CD14-positive monocyte (primary cell): ENCODE data around the gene UROC1. TPM values are rescaled to one million over a fixed set of nuclear protein-coding genes. Genes with fewer than 3 reads are reported as not detected.

Experiments
- DNase-seq, 3 donors: peaks; one replicate each; pipeline ENCODE4 v3.0.0-alpha.2; 2011 to 2022
- H2AFZ ChIP-seq: 2 replicates; pipeline ENCODE4 v1.6.0; 2012; ENCODE audit warnings: mild to moderate bottlenecking, low read depth, low read length, inconsistent platforms; ENCODE audit not compliant: insufficient read depth, poor library complexity, severe bottlenecking
- H3K27ac ChIP-seq, 2 donors: 1 replicate in 1 of 2; 2 replicates in 1 of 2; pipeline ENCODE4 v1.5.1; 2012 to 2013; ENCODE audit warnings: low read length in 2 of 2, control low read depth in 1 of 2, inconsistent platforms in 1 of 2, low read depth in 1 of 2, mild to moderate bottlenecking in 1 of 2
- H3K27me3 ChIP-seq, 2 donors: one replicate each; pipeline versions ENCODE4 v1.6.0 to v1.6.1; 2011 to 2013; ENCODE audit warnings: low read length in 2 of 2; ENCODE audit not compliant: control insufficient read depth in 2 of 2, insufficient read depth in 2 of 2
- H3K36me3 ChIP-seq, 2 donors: replicated peaks in 1 of 2; 1 replicate in 1 of 2; 2 replicates in 1 of 2; pipeline versions ENCODE4 v1.5.1 to v1.6.1; 2012 to 2013; ENCODE audit warnings: low read length in 2 of 2, control low read depth in 1 of 2, inconsistent platforms in 1 of 2, mild to moderate bottlenecking in 1 of 2; ENCODE audit not compliant: insufficient read depth in 2 of 2, control insufficient read depth in 1 of 2
- H3K4me1 ChIP-seq, 2 donors: 1 replicate in 1 of 2; 2 replicates in 1 of 2; pipeline versions ENCODE4 v1.5.1 to v1.6.1; 2012 to 2013; ENCODE audit warnings: low read length in 2 of 2, control low read depth in 1 of 2, inconsistent platforms in 1 of 2, mild to moderate bottlenecking in 1 of 2, moderate library complexity in 1 of 2; ENCODE audit not compliant: insufficient read depth in 2 of 2, control insufficient read depth in 1 of 2
- H3K4me2 ChIP-seq: replicated peaks from 2 replicates; pipeline ENCODE3; 2012; ENCODE audit warnings: low read length, moderate library complexity, mild to moderate bottlenecking; ENCODE audit not compliant: poor library complexity, severe bottlenecking; ENCODE audit errors: extremely low read depth
- H3K4me3 ChIP-seq, 3 experiments: fragments of 200-600 bp in 1 of 3; sonication (generic) in 1 of 3; replicated peaks in 1 of 3; 1 replicate in 2 of 3; 2 replicates in 1 of 3; pipeline ENCODE4 v1.5.1; 2011 to 2013; ENCODE audit warnings: low read length in 3 of 3, mild to moderate bottlenecking in 3 of 3, control low read depth in 2 of 3, low read depth in 2 of 3, inconsistent platforms in 1 of 3, moderate library complexity in 1 of 3
- H3K79me2 ChIP-seq: 2 replicates; pipeline ENCODE4 v1.6.0; 2012; ENCODE audit warnings: mild to moderate bottlenecking, control low read depth, inconsistent platforms, low read length, moderate library complexity; ENCODE audit not compliant: insufficient read depth
- H3K9ac ChIP-seq: 2 replicates; pipeline ENCODE4 v1.6.0; 2017; ENCODE audit warnings: low read length, mild to moderate bottlenecking; ENCODE audit not compliant: insufficient read depth, poor library complexity, severe bottlenecking
- H3K9me3 ChIP-seq, 2 donors: replicated peaks in 1 of 2; 1 replicate in 1 of 2; 2 replicates in 1 of 2; pipeline versions ENCODE4 v1.5.1 to v1.6.1; 2012 to 2013; ENCODE audit warnings: low read length in 2 of 2, control low read depth in 1 of 2; ENCODE audit not compliant: control insufficient read depth in 1 of 2, insufficient read depth in 1 of 2
- H4K20me1 ChIP-seq: 2 replicates; pipeline ENCODE4 v1.6.0; 2012; ENCODE audit warnings: mild to moderate bottlenecking, low read length, control low read depth, moderate library complexity; ENCODE audit not compliant: insufficient read depth
- H3K27ac Mint-ChIP-seq, 7 donors: one replicate each; pipeline ENCODE4 v1.8.0; 2020; ENCODE audit warnings: mild to moderate bottlenecking in 7 of 7, mixed read lengths in 7 of 7, moderate library complexity in 6 of 7, inconsistent platforms in 2 of 7
- H3K27me3 Mint-ChIP-seq, 3 donors: one replicate each; pipeline ENCODE4 v1.8.0; 2021 to 2022; ENCODE audit warnings: low read depth in 3 of 3, mild to moderate bottlenecking in 3 of 3, mixed read lengths in 3 of 3, moderate library complexity in 3 of 3, inconsistent platforms in 1 of 3
- H3K36me3 Mint-ChIP-seq, 2 donors: one replicate each; pipeline ENCODE4 v1.8.0; 2020; ENCODE audit warnings: mixed read lengths in 2 of 2, inconsistent platforms in 1 of 2, mild to moderate bottlenecking in 1 of 2
- H3K4me1 Mint-ChIP-seq: one replicate; pipeline ENCODE4 v1.8.0; 2020; ENCODE audit warnings: mild to moderate bottlenecking, mixed read lengths
- H3K4me3 Mint-ChIP-seq, 2 donors: one replicate each; pipeline ENCODE4 v1.8.0; 2020; ENCODE audit warnings: mild to moderate bottlenecking in 2 of 2, mixed read lengths in 2 of 2, moderate library complexity in 1 of 2
- H3K9me3 Mint-ChIP-seq, 7 donors: one replicate each; pipeline ENCODE4 v1.8.0; 2020 to 2022; ENCODE audit warnings: mixed read lengths in 7 of 7, mild to moderate bottlenecking in 6 of 7, moderate library complexity in 6 of 7, inconsistent platforms in 2 of 7
- WGBS: methylation state at CpG from one replicate; pipeline ENCODE4 v1.1.5; 2013; ENCODE audit warnings: missing lambda C conversion rate; ENCODE audit not compliant: insufficient coverage; 5-methylcytosine and 5-hydroxymethylcytosine counted together
- intact Hi-C, 2 donors: fragments of 100-400 bp; cut with micrococcal nuclease; formaldehyde crosslinking; loops; one replicate each; pipeline versions ENCODE4 v1.15.0 to v1.15.1; 2023
- polyA plus RNA-seq, 3 donors: library from polyadenylated mRNA; depleted of rRNA in 1 of 3; unstranded in 2 of 3; stranded (reverse) in 1 of 3; fragments of 300-500 nt in 2 of 3; fragments of >200 nt in 1 of 3; fragmentation: Illumina TruSeq in 2 of 3; gene quantifications; 1 replicate in 2 of 3; 2 replicates in 1 of 3; pipeline ENCODE4 v1.2.3, GENCODE V29; 2012 to 2021
- TF ChIP-seq, protein P1 (sequence below): fragments of 200-600 bp; IDR thresholded peaks from one replicate; pipeline ENCODE4 v1.8.0; 2022; ENCODE audit warnings: antibody characterized with exemption, mild to moderate bottlenecking

UROC1 gene
- polyA plus RNA-seq, 3 donors, result not detected

DNA sequence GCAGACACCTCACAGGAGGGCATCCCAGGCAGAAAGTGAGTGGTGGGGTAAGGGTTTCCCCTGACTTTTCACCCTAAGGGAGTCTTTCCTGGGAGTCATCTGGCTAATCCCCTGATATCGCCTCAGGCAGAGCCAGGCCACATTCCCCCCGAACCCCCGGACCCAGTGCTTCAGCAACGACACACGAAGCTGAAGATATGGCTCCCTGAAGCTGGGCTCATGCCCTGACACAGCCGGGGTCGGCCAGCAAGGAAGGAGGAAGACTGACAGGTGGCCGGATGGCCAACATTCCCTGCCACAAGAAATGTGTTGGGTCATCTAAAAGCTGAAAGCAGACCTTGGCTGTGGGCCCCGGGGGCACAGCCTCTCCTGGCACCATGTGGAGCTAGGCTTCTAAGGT lies 20.7 kb upstream of the UROC1 start:
- peaks cover 0 to 5% (median 0%) of the 10 kb centered on the region in 7 donors for H3K9me3 Mint-ChIP-seq
- intact Hi-C loops, result no loop called here
- peaks cover 25 to 52% of the 10 kb centered on the region in 2 donors for H3K36me3 Mint-ChIP-seq

GRCh38 chr3:126537730-126538281 lies 20.2 kb upstream of the UROC1 start:
- no peak for DNase-seq
- Mint-ChIP-seq H3K27ac (peak overlapping the region in 1 of 7 donors; percentile 62), H3K36me3 (peaks cover 21 to 47% of the 10 kb centered on the region in 2 donors), H3K4me3 (no peak overlapping the region), H3K9me3 (peaks cover 0 to 5% (median 0%) of the 10 kb centered on the region in 7 donors), H3K4me1 (peaks cover 38% of the 10 kb centered on the region), H3K27me3 (peaks cover 0 to 3% (median 2%) of the 10 kb centered on the region in 3 donors)
- Histone ChIP-seq H3K36me3 (peaks cover 9 to 42% of the 10 kb centered on the region in 2 donors), H3K27me3 (no peaks in the 10 kb centered on the region), H4K20me1 (no peaks in the 10 kb centered on the region), H3K4me2 (no peak overlapping the region), H3K4me3 (no peak overlapping the region), H3K4me1 (peaks cover 36 to 40% of the 10 kb centered on the region in 2 donors), H3K79me2 (peaks cover 10% of the 10 kb centered on the region), H3K9me3 (no peaks in the 10 kb centered on the region), H3K27ac (no peak overlapping the region), H3K9ac (no peak overlapping the region), H2AFZ (no peak overlapping the region)
- TF ChIP-seq, protein P1, sequence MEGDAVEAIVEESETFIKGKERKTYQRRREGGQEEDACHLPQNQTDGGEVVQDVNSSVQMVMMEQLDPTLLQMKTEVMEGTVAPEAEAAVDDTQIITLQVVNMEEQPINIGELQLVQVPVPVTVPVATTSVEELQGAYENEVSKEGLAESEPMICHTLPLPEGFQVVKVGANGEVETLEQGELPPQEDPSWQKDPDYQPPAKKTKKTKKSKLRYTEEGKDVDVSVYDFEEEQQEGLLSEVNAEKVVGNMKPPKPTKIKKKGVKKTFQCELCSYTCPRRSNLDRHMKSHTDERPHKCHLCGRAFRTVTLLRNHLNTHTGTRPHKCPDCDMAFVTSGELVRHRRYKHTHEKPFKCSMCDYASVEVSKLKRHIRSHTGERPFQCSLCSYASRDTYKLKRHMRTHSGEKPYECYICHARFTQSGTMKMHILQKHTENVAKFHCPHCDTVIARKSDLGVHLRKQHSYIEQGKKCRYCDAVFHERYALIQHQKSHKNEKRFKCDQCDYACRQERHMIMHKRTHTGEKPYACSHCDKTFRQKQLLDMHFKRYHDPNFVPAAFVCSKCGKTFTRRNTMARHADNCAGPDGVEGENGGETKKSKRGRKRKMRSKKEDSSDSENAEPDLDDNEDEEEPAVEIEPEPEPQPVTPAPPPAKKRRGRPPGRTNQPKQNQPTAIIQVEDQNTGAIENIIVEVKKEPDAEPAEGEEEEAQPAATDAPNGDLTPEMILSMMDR, result no peak
- intact Hi-C loops, result no loop called here
- 94% methylated on average over 9 of the region's 10 CpGs for WGBS

More for the DNA sequence above, 20.7 kb upstream of the UROC1 start:
- H2AFZ ChIP-seq, result no peak overlapping the region
- 77% methylated on average over 9 of the region's 9 CpGs for WGBS
- no peak overlapping the region for H3K4me3 ChIP-seq
- no peak overlapping the region for H3K4me2 ChIP-seq
- TF ChIP-seq, protein P1, result no peak
- H3K9ac ChIP-seq, result no peak overlapping the region
- H3K27me3 ChIP-seq, result no peaks in the 10 kb centered on the region
- H3K27ac ChIP-seq, result peak overlapping the region in 1 of 2 donors; percentile 66
- peaks cover 0 to 3% (median 2%) of the 10 kb centered on the region in 3 donors for H3K27me3 Mint-ChIP-seq
- no peak overlapping the region for H3K27ac Mint-ChIP-seq
- H3K4me1 ChIP-seq, result peaks cover 31 to 35% of the 10 kb centered on the region in 2 donors
- peaks cover 11 to 44% of the 10 kb centered on the region in 2 donors for H3K36me3 ChIP-seq
- no peaks in the 10 kb centered on the region for H3K9me3 ChIP-seq
- peaks cover 35% of the 10 kb centered on the region for H3K4me1 Mint-ChIP-seq
- peaks cover 10% of the 10 kb centered on the region for H3K79me2 ChIP-seq
- no peaks in the 10 kb centered on the region for H4K20me1 ChIP-seq
- no peak overlapping the region for H3K4me3 Mint-ChIP-seq
- DNase-seq, result no peak
